GM12891 (cell line): Measurements from ENCODE around the gene MAK.

Experiments
- PAX5 ChIP-seq: IDR thresholded peaks from 2 replicates; pipeline ENCODE4 v1.6.1; 2011; ENCODE audit warnings: low read length, moderate library complexity, mild to moderate bottlenecking; ENCODE audit not compliant: insufficient read depth, severe bottlenecking
- POLR2A ChIP-seq: IDR thresholded peaks from 2 replicates; pipeline ENCODE4 v1.6.1; 2011; ENCODE audit warnings: low read depth, low read length, control low read depth
- POLR2AphosphoS5 ChIP-seq: IDR thresholded peaks from 2 replicates; pipeline ENCODE4 v1.6.1; 2011; ENCODE audit warnings: low read depth, low read length, control low read depth
- POU2F2 ChIP-seq: IDR thresholded peaks from 2 replicates; pipeline ENCODE4 v1.6.1; 2011; ENCODE audit warnings: low read depth, mild to moderate bottlenecking, control low read depth, low read length, moderate library complexity
- TAF1 ChIP-seq: IDR thresholded peaks from 2 replicates; pipeline ENCODE4 v1.6.1; 2011; ENCODE audit warnings: low read depth, low read length, control low read depth

DNA sequence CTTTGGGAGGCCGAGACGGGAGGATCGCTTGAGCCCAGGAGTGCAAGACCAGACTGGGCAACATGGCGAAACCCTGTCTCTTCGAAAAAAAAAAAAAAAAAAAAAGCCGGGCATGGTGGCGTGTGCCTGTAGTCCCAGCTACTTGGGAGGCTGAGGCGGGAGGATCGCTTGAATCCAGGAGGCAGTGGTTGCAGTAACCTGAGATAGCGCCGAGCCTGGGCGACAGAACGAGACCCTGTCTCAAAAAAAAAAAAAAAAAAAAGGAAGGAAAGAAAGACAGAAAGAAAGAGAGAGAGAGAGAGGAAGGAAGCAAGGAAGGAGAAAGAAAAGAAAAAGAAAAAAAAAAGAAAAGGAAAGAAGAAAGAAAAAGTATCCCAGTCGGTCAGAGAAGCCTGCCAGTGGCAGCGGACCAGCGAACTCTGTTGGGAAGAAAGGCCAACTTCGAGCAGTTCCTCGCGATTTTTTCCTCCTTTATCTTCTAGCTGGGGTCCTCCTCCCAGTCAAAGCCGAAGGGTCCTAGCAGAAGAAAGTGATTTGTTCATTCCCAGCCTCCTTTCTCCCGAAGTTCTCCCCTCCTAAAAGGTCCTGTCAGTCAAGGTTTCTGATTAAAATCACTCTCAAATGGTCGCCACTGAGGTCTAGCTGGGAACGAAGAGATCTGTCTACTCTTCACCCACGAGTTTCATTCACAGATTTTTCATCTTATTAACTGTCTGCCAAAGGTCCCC is 46.1 kb upstream of the MAK start:
- TF ChIP-seq POLR2AphosphoS5: no peak
- no peak for TF ChIP-seq POLR2A
- no peak for TF ChIP-seq POU2F2
- no peak for TF ChIP-seq PAX5
- no peak for TF ChIP-seq TAF1
